Neural cell (in vitro differentiated cells): Measurements from ENCODE around the gene OLFM3. TPM values are rescaled to one million over a fixed set of nuclear protein-coding genes. Genes with fewer than 3 reads are reported as not detected.

Experiments used
- H2AFZ ChIP-seq: fragments of 200-600, 300-800 bp; sonication (generic), shearing (Covaris generic); 2 replicates; pipeline ENCODE4 v1.6.0; 2014; ENCODE audit warnings: low read depth, mild to moderate bottlenecking, antibody characterized with exemption, low read length, moderate library complexity
- H3F3A ChIP-seq: fragments of 200-600 bp; shearing (Covaris generic); 2 replicates; pipeline ENCODE4 v1.6.1; 2016; ENCODE audit warnings: mild to moderate bottlenecking, moderate library complexity, mixed read lengths, antibody characterized with exemption, low read length; ENCODE audit not compliant: insufficient read depth, poor library complexity, severe bottlenecking
- H3K27ac ChIP-seq: fragments of 200-600, 300-800 bp; sonication (generic), shearing (Covaris generic); 2 replicates; pipeline ENCODE4 v1.5.1; 2014; ENCODE audit warnings: mild to moderate bottlenecking, low read length, moderate library complexity
- H3K27me3 ChIP-seq: fragments of 300-800, 200-600 bp; sonication (generic), shearing (Covaris generic); 2 replicates; pipeline ENCODE4 v1.6.0; 2014; ENCODE audit warnings: mild to moderate bottlenecking, low read depth, low read length, moderate library complexity; ENCODE audit not compliant: insufficient read depth
- H3K36me3 ChIP-seq: fragments of 300-800, 200-600 bp; sonication (generic), shearing (Covaris generic); 2 replicates; pipeline ENCODE4 v1.5.1; 2014; ENCODE audit warnings: mild to moderate bottlenecking, antibody characterized with exemption, low read length, moderate library complexity; ENCODE audit not compliant: insufficient read depth
- H3K4me2 ChIP-seq: fragments of 300-800, 200-600 bp; sonication (generic), shearing (Covaris generic); 2 replicates; pipeline ENCODE4 v1.6.0; 2014; ENCODE audit warnings: mild to moderate bottlenecking, low read length
- H3K4me3 ChIP-seq: fragments of 300-800, 200-600 bp; sonication (generic), shearing (Covaris generic); 2 replicates; pipeline ENCODE4 v1.5.1; 2014; ENCODE audit warnings: mild to moderate bottlenecking, low read length, moderate library complexity
- H3K79me2 ChIP-seq: fragments of 200-600 bp; shearing (Covaris generic); replicated peaks from 2 replicates; pipeline ENCODE4 v1.6.0; 2014; ENCODE audit warnings: mild to moderate bottlenecking, low read length, moderate library complexity; ENCODE audit not compliant: insufficient read depth
- H3K9ac ChIP-seq: fragments of 300-800, 200-600 bp; sonication (generic), shearing (Covaris generic); 2 replicates; pipeline ENCODE4 v1.6.1; 2016; ENCODE audit warnings: mild to moderate bottlenecking, low read length, mixed read lengths
- H3K9me2 ChIP-seq: fragments of 200-600 bp; shearing (Covaris generic); 2 replicates; pipeline ENCODE4 v1.6.1; 2016; ENCODE audit warnings: mild to moderate bottlenecking, low read length, mixed read lengths; ENCODE audit not compliant: insufficient read depth
- H3K9me3 ChIP-seq: fragments of 200-600, 300-800 bp; sonication (generic), shearing (Covaris generic); 2 replicates; pipeline ENCODE4 v1.6.1; 2016; ENCODE audit warnings: mild to moderate bottlenecking, mixed run types, low read length, moderate library complexity, mixed read lengths
- H4K20me1 ChIP-seq: fragments of 200-600 bp; shearing (Covaris generic); 2 replicates; pipeline ENCODE4 v1.6.1; 2016; ENCODE audit warnings: mild to moderate bottlenecking, mixed run types; ENCODE audit not compliant: insufficient read depth
- CTCF ChIP-seq: fragments of 450-650 bp; IDR thresholded peaks from 2 replicates; pipeline ENCODE4 v1.5.1; 2014; ENCODE audit warnings: antibody characterized with exemption, mild to moderate bottlenecking, moderate library complexity; ENCODE audit not compliant: poor library complexity, severe bottlenecking
- EP300 ChIP-seq: fragments of 450-650 bp; conservative IDR thresholded peaks from 2 replicates; pipeline ENCODE4 v1.6.1; 2014; ENCODE audit warnings: antibody characterized with exemption, mild to moderate bottlenecking, moderate library complexity; ENCODE audit not compliant: poor library complexity, severe bottlenecking
- EZH2 ChIP-seq: fragments of 200-600, 300-800 bp; shearing (Covaris generic), sonication (generic); IDR thresholded peaks from 2 replicates; pipeline ENCODE4 v1.6.1; 2014; ENCODE audit warnings: antibody characterized with exemption, low read length, borderline replicate concordance, mild to moderate bottlenecking; ENCODE audit not compliant: insufficient read depth, poor library complexity, severe bottlenecking
- MXI1 ChIP-seq: fragments of 450-650 bp; conservative IDR thresholded peaks from 2 replicates; pipeline ENCODE4 v1.6.1; 2014; ENCODE audit warnings: antibody characterized with exemption, mild to moderate bottlenecking; ENCODE audit not compliant: poor library complexity, severe bottlenecking
- POLR2AphosphoS5 ChIP-seq: IDR thresholded peaks from 2 replicates; pipeline ENCODE4 v1.6.1; 2012
- RAD21 ChIP-seq: fragments of 450-650 bp; conservative IDR thresholded peaks from 2 replicates; pipeline ENCODE4 v1.6.1; 2014; ENCODE audit warnings: antibody characterized with exemption, mild to moderate bottlenecking, moderate library complexity
- SMC3 ChIP-seq: fragments of 450-650 bp; conservative IDR thresholded peaks from 2 replicates; pipeline ENCODE4 v1.6.1; 2014; ENCODE audit warnings: antibody characterized with exemption, mild to moderate bottlenecking, moderate library complexity; ENCODE audit not compliant: poor library complexity
- TAF1 ChIP-seq: IDR thresholded peaks from 2 replicates; pipeline ENCODE4 v1.6.1; 2012; ENCODE audit warnings: low read depth
- polyA plus RNA-seq: library from polyadenylated mRNA; depleted of rRNA; stranded (reverse); fragments of >200 nt; gene quantifications from 2 replicates; pipeline ENCODE4 v1.2.3, GENCODE V29; 2014
- TF ChIP-seq, protein P1 (sequence below): IDR thresholded peaks from 2 replicates; pipeline ENCODE4 v1.6.1; 2012; ENCODE audit warnings: borderline replicate concordance

OLFM3 gene
- polyA plus RNA-seq, 1 donor from 2014 or later, result 7.9 TPM

DNA sequence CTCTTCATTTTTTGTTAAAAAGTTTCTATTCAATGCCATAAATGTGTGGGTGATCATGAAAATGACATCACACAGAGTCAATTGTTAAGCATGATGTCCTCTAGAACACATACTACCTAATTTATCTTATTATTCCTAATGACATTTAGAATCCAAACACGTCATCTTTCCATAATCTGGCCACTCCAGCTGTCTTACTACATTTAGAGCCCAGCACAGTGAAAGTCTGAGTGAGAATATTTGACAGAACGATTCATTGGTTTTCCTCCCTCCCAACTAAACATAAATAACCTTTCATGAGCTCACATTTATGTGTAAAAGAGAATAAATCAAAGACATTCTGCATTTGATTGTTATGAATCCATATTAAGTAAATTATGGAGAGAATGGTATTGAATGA is 160.7 kb downstream of the OLFM3 start:
- Histone ChIP-seq H3K27me3 (no peaks in the 10 kb centered on the region), H3K9ac (no peak overlapping the region), H3K79me2 (no peaks in the 10 kb centered on the region), H3F3A (no peaks in the 10 kb centered on the region), H3K9me2 (no peaks in the 10 kb centered on the region), H3K27ac (no peak overlapping the region), H4K20me1 (no peaks in the 10 kb centered on the region), H3K4me3 (no peak overlapping the region), H3K36me3 (no peaks in the 10 kb centered on the region), H2AFZ (no peak overlapping the region), H3K4me2 (no peak overlapping the region), H3K9me3 (no peaks in the 10 kb centered on the region)
- TF ChIP-seq, protein P1, sequence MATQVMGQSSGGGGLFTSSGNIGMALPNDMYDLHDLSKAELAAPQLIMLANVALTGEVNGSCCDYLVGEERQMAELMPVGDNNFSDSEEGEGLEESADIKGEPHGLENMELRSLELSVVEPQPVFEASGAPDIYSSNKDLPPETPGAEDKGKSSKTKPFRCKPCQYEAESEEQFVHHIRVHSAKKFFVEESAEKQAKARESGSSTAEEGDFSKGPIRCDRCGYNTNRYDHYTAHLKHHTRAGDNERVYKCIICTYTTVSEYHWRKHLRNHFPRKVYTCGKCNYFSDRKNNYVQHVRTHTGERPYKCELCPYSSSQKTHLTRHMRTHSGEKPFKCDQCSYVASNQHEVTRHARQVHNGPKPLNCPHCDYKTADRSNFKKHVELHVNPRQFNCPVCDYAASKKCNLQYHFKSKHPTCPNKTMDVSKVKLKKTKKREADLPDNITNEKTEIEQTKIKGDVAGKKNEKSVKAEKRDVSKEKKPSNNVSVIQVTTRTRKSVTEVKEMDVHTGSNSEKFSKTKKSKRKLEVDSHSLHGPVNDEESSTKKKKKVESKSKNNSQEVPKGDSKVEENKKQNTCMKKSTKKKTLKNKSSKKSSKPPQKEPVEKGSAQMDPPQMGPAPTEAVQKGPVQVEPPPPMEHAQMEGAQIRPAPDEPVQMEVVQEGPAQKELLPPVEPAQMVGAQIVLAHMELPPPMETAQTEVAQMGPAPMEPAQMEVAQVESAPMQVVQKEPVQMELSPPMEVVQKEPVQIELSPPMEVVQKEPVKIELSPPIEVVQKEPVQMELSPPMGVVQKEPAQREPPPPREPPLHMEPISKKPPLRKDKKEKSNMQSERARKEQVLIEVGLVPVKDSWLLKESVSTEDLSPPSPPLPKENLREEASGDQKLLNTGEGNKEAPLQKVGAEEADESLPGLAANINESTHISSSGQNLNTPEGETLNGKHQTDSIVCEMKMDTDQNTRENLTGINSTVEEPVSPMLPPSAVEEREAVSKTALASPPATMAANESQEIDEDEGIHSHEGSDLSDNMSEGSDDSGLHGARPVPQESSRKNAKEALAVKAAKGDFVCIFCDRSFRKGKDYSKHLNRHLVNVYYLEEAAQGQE, result no peak
- TF ChIP-seq TAF1 (no peak), POLR2AphosphoS5 (no peak), CTCF (no peak), EZH2 (no peak), EP300 (no peak), SMC3 (no peak), RAD21 (no peak), MXI1 (no peak)

- H2AFZ ChIP-seq, result no peak overlapping the region
- H4K20me1 ChIP-seq, result no peaks in the 10 kb centered on the region
- no peaks in the 10 kb centered on the region for H3K27me3 ChIP-seq
- no peaks in the 10 kb centered on the region for H3K9me2 ChIP-seq
- H3F3A ChIP-seq, result no peaks in the 10 kb centered on the region
- H3K79me2 ChIP-seq, result no peaks in the 10 kb centered on the region
- no peaks in the 10 kb centered on the region for H3K36me3 ChIP-seq
- no peak overlapping the region for H3K4me2 ChIP-seq
- no peak for TF ChIP-seq SMC3
- no peak for TF ChIP-seq EZH2
- TF ChIP-seq POLR2AphosphoS5, result no peak
- H3K9ac ChIP-seq, result no peak overlapping the region
- H3K9me3 ChIP-seq, result no peaks in the 10 kb centered on the region
- no peak overlapping the region for H3K4me3 ChIP-seq
- no peak overlapping the region for H3K27ac ChIP-seq
Measured at GRCh38 chr1:101833312-101833711, 163.4 kb downstream of the OLFM3 start.

GRCh38 chr1:101826416-101826815 is 170.3 kb downstream of the OLFM3 start:
- Histone ChIP-seq H3K9me2 (no peaks in the 10 kb centered on the region), H3F3A (no peaks in the 10 kb centered on the region), H3K27ac (no peak overlapping the region), H3K27me3 (no peaks in the 10 kb centered on the region), H3K9ac (no peak overlapping the region), H3K9me3 (no peaks in the 10 kb centered on the region), H3K4me3 (no peak overlapping the region), H3K4me2 (no peak overlapping the region), H2AFZ (no peak overlapping the region), H3K79me2 (no peaks in the 10 kb centered on the region), H3K36me3 (no peaks in the 10 kb centered on the region), H4K20me1 (no peaks in the 10 kb centered on the region)
- TF ChIP-seq RAD21 (no peak), SMC3 (no peak), CTCF (no peak), EZH2 (no peak), EP300 (no peak)
- TF ChIP-seq, protein P1, result no peak
